ENCODE measurements around the gene IGFBP7.

GRCh38 chr4:57064811-57065711 lies 45.1 kb downstream of the IGFBP7 start:
- TF ChIP-seq ZNF274 (IDR thresholded peaks at IDR 0.05; ENCODE audit: low read depth, low read length) = no peak
- no peak for TF ChIP-seq YY1 (IDR thresholded peaks at IDR 0.05; ENCODE audit: insufficient read depth, insufficient read length)
- TF ChIP-seq SUZ12 (IDR thresholded peaks at IDR 0.05; ENCODE audit: extremely low read depth, insufficient read depth, insufficient read length) = no peak
